SHP77 (cell line): ENCODE measurements around the gene TUBB8B.
"Not testable (repeated sequence)": the region's sequence is repeated elsewhere in the genome, so short reads cannot be mapped to it uniquely, and the experiment has no call there.

Source experiments
- DNase-seq, 2 experiments: peaks; one replicate each; lab custom pipeline; 2025; lab: John Stamatoyannopoulos, UW

The TUBB8B gene

GRCh38 chr18:12773-13172, 36.6 kb downstream of the TUBB8B start:
- not testable (repeated sequence) for DNase-seq

GRCh38 chr18:11383-12274, 37.8 kb downstream of the TUBB8B start:
- DNase-seq = not testable (repeated sequence)

DNA sequence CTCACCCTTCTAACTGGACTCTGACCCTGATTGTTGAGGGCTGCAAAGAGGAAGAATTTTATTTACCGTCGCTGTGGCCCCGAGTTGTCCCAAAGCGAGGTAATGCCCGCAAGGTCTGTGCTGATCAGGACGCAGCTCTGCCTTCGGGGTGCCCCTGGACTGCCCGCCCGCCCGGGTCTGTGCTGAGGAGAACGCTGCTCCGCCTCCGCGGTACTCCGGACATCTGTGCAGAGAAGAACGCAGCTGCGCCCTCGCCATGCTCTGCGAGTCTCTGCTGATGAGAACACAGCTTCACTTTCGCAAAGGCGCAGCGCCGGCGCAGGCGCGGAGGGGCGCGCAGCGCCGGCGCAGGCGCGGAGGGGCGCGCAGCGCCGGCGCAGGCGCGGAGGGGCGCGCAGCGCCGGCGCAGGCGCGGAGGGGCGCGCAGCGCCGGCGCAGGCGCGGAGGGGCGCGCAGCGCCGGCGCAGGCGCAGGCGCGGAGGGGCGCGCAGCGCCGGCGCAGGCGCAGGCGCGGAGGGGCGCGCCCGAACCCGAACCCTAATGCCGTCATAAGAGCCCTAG, 38.7 kb downstream of the TUBB8B start:
- DNase-seq = not testable (repeated sequence)

DNA sequence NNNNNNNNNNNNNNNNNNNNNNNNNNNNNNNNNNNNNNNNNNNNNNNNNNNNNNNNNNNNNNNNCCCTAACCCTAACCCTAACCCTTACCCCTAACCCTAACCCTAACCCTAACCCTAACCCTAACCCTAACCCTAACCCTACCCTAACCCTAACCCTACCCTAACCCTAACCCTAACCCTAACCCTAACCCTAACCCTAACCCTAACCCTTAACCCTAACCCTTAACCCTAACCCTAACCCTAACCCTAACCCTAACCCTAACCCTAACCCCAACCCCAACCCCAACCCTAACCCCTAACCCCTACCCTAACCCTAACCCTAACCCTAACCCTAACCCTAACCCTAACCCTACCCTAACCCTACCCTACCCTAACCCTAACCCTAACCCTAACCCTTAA, 39.5 kb downstream of the TUBB8B start:
- DNase-seq = not testable (repeated sequence)
